SK-N-SH treated with all-trans-retinoic acid at 6 μM for 48 hours (cell line): ENCODE data around the gene SMYD3.

ENCODE experiments used
- CREB5 ChIP-seq: fragments of 250-450 bp; sonication (Bioruptor Pico); IDR thresholded peaks from 2 replicates; pipeline ENCODE4 v1.5.1; 2020; ENCODE audit warnings: low read depth, mild to moderate bottlenecking, moderate library complexity
- CSDC2 ChIP-seq: fragments of 250-450 bp; sonication (Bioruptor Pico); IDR thresholded peaks from 2 replicates; pipeline ENCODE4 v1.5.0; 2020; ENCODE audit warnings: mild to moderate bottlenecking, moderate library complexity
- ESRRG ChIP-seq: fragments of 250-450 bp; sonication (Bioruptor Pico); IDR thresholded peaks from 2 replicates; pipeline ENCODE4 v1.6.1; 2021; ENCODE audit warnings: mild to moderate bottlenecking
- GLIS3 ChIP-seq: fragments of 250-450 bp; sonication (Bioruptor Pico); IDR thresholded peaks from 2 replicates; pipeline ENCODE4 v1.5.0; 2020; ENCODE audit warnings: mild to moderate bottlenecking, moderate library complexity
- ISL1 ChIP-seq: fragments of 250-450 bp; sonication (Bioruptor Pico); IDR thresholded peaks from 2 replicates; pipeline ENCODE4 v2.1.2; 2022; ENCODE audit warnings: mild to moderate bottlenecking, moderate library complexity
- PATZ1 ChIP-seq: fragments of 250-450 bp; sonication (Bioruptor Pico); IDR thresholded peaks from 2 replicates; pipeline ENCODE4 v1.8.0; 2020; ENCODE audit warnings: mild to moderate bottlenecking, moderate library complexity, borderline replicate concordance
- POU6F1 ChIP-seq: fragments of 250-450 bp; sonication (Bioruptor Pico); IDR thresholded peaks from 2 replicates; pipeline ENCODE4 v1.8.0; 2021; ENCODE audit warnings: low read depth, mild to moderate bottlenecking, moderate library complexity, borderline replicate concordance
- PPARA ChIP-seq: fragments of 250-450 bp; sonication (Bioruptor Pico); IDR thresholded peaks from 2 replicates; pipeline ENCODE4 v1.5.0; 2020; ENCODE audit warnings: mild to moderate bottlenecking, borderline replicate concordance
- RARB ChIP-seq: fragments of 250-450 bp; sonication (Bioruptor Pico); IDR thresholded peaks from 2 replicates; pipeline ENCODE4 v1.8.0; 2021; ENCODE audit warnings: mild to moderate bottlenecking, moderate library complexity
- SNAI2 ChIP-seq: fragments of 250-450 bp; sonication (Bioruptor Pico); IDR thresholded peaks from 2 replicates; pipeline ENCODE4 v1.5.0; 2020; ENCODE audit warnings: mild to moderate bottlenecking, moderate library complexity
- TCF4 ChIP-seq: fragments of 250-450 bp; sonication (Bioruptor Pico); IDR thresholded peaks from 2 replicates; pipeline ENCODE4 v1.8.0; 2021; ENCODE audit warnings: mild to moderate bottlenecking, moderate library complexity, borderline replicate concordance
- ZFP30 ChIP-seq: fragments of 450-650 bp; formaldehyde crosslinking; IDR thresholded peaks from 2 replicates; pipeline ENCODE4 v1.5.0; 2022; ENCODE audit warnings: mild to moderate bottlenecking, moderate library complexity
- ZNF565 ChIP-seq: fragments of 450-650 bp; formaldehyde crosslinking; conservative IDR thresholded peaks from 2 replicates; pipeline ENCODE4 v1.5.0; 2020; ENCODE audit warnings: low read depth, mild to moderate bottlenecking, moderate library complexity
- ZNF8 ChIP-seq: fragments of 450-650 bp; formaldehyde crosslinking; IDR thresholded peaks from 2 replicates; pipeline ENCODE4 v1.5.0; 2020; ENCODE audit warnings: mild to moderate bottlenecking, moderate library complexity

GRCh38 chr1:246459221-246459620, 47.9 kb downstream of the SMYD3 start:
- TF ChIP-seq PATZ1 (CRISPR knock-in tag) (no peak), CREB5 (no peak), PPARA (CRISPR knock-in tag) (no peak), TCF4 (CRISPR knock-in tag) (no peak), ZFP30 (CRISPR knock-in tag) (no peak), RARB (CRISPR knock-in tag) (no peak), GLIS3 (CRISPR knock-in tag) (no peak), POU6F1 (CRISPR knock-in tag) (no peak), ZNF565 (CRISPR knock-in tag) (no peak), ZNF8 (no peak), ESRRG (CRISPR knock-in tag) (no peak), ISL1 (no peak), SNAI2 (CRISPR knock-in tag) (no peak), CSDC2 (CRISPR knock-in tag) (no peak)
